Activated CD4-positive, alpha-beta T cell treated with anti-CD3 and anti-CD28 coated beads, Interleukin-2, amount 50 U/mL, for 16 hours (primary cell): ENCODE data around the gene PGAP6.
"Not testable (repeated sequence)": the region's sequence is repeated elsewhere in the genome, so short reads cannot be mapped to it uniquely, and the experiment has no call there.

Source experiments
- DNase-seq: peaks from one replicate; pipeline ENCODE4 v3.0.0-alpha.2; 2020

PGAP6 gene

GRCh38 chr16:348495-348894 is 33.3 kb downstream of the PGAP6 start:
- not testable (repeated sequence) for DNase-seq

- no peak for DNase-seq
These were observed 34.6 kb downstream of the PGAP6 start for GRCh38 chr16:347203-347602.

GRCh38 chr16:346587-346986 is 35.2 kb downstream of the PGAP6 start:
- no peak for DNase-seq

- peak; percentile 60 for DNase-seq
These were observed 36.0 kb downstream of the PGAP6 start for GRCh38 chr16:345772-346171.

- DNase-seq = no peak
These were observed 39.1 kb downstream of the PGAP6 start for GRCh38 chr16:342455-343213.

- DNase-seq = not testable (repeated sequence)
These were observed 39.8 kb downstream of the PGAP6 start for GRCh38 chr16:341974-342336.

DNA sequence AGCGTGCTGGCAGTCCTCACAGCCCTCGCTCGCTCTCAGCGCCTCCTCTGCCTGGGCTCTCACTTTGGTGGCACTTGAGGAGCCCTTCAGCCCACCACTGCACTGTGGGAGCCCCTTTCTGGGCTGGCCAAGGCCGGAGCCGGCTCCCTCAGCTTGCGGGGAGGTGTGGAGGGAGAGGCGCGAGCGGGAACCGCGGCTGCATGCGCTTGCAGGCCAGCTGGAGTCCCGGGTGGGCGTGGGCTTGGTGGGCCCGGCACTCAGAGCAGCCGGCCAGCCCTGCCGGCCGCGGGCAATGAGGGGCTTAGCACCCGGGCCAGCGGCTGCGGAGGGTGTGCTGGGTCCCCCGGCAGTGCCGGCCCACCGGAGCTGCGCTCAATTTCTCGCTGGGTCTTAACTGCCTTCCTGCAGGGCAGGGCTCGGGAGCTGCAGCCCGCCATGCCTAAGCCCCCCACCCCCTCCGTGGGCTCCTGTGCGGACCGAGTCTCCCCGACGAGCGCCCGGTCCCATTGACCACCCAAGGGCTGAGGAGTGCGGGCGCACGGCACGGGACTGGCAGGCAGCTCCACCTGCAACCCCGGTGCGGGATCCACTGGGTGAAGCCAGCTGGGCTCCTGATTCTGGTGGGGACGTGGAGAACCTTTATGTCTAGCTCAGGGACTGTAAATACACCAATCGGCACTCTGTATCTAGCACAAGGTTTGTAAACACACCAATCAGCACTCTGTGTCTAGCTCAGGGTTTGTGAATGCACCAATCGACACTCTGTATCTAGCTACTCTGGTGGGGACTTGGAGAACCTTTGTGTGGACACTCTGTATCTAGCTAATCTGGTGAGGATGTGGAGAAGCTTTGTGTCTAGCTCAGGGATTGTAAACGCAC is 40.4 kb downstream of the PGAP6 start:
- not testable (repeated sequence) for DNase-seq

- no peak for DNase-seq
These were observed 41.2 kb downstream of the PGAP6 start for GRCh38 chr16:340370-341091.

- DNase-seq = no peak
These were observed 42.1 kb downstream of the PGAP6 start for GRCh38 chr16:339680-340079.

DNA sequence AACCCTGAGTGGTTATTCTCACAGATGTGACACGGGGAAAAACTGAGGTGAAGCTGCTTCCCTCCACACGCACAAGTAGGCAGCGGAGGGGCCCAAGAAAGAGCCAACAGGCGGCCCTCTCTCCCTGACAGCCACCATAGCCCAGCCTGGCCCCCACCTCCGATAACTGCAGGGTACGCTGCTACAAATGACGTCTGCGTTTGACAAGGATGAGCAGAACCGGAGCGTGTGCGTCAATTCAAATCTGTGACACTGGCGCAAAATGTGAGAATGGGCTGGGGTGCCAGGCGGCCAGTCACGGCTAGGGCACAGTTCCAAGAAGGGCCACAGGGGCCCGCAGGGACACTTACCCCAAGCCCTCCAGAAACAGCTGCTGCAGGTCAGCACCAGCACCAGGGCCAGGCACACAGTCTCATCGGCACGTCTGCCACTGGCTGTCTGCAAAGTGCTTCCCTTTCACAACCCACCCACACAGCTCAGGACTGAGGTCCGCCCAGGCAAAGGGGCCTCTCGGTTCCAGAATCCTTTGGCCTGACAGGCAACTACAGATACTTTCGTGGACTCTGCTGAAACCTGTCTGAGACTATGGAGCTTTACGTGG is 43.7 kb downstream of the PGAP6 start:
- DNase-seq = no peak

DNA sequence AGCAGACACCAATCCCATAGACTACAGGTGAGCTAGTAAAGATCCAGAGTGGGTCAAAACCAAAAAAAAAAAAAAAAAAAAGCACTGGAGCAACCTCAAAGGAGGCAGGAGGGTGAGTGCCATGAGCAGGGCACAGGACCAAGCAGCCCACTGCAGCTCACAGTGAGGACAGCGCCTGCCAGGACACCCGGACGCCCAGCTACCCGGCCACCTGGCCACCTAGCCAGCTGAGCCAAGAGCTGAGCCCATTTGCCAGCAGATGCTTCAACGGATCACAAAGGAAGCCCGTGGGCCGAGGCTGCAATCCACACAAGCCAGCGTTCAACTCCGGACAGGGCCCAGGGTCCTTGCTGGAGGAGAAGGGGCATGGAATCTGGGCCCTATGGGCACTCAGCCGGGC is 44.3 kb downstream of the PGAP6 start:
- DNase-seq = no peak

DNA sequence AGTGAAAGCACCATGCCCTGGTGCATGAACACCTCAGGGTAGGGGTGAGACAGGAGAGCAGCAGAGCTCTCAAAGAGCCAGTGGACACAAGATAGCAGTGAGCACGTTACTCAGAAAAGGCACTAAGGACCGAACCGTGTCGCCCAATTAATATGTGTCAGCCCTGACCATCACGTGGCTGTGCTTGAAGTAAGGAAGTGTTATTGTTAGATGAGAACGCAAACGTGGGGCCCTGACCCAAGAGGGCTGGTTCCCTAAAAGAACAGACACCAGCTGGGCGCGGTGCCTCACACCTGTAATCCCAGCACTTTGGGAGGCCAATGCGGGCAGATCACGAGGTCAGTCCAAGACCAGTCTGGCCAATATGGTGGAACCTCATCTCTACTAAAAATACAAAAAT is 45.5 kb downstream of the PGAP6 start:
- no peak for DNase-seq

DNA sequence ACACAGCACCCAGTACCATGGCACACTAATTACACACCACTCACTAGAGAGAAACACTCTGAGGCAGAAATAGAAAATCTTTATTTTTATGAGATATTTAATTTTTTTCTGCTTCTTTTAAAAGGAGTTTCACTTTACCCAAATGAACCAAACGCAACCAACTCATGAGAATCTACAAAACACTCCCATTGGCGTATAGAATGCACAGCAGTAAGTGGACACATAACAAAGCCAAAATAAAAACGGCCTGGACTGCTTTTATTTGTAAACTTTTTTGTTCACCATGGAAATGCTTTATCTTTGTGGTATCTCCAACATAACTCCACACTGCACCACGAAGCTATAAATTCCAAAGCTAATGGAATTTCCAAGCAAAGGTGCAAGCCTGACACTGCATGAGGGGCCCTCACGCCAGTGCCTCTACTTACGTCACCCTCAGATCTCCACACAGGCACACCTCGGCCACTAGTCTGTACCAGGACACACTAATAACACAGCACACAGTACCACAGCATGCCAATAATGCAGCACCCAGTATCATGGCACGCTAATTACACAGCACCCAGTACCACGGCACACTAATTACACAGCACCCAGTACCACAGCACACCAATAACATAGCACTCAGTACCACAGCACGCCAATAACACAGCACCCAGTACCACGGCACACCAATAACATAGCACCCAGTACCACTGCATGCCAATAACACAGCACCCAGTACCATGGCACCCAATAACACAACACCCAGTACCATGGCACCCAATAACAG is 46.7 kb downstream of the PGAP6 start:
- DNase-seq = not testable (repeated sequence)

DNA sequence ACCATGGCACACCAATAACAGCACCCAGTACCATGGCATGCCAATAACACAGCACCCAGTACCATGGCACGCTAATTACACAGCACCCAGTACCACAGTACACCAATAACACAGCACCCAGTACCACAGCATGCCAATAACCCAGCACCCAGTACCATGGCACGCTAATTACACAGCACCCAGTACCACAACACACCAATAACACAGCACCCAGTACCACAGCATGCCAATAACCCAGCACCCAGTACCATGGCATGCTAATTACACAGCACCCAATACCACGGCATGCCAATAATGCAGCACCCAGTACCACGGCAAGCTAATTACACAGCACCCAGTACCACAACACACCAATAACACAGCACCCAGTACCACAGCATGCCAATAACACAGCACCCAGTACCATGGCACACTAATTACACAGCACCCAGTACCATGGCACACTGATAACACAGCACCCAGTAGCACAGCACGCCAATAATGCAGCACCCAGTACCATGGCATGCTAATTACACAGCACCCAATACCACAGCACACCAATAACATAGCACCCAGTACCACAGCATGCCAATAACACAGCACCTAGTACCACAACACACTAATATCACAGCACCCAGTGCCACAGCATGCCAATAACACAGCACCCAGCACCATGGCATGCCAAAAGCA is 47.5 kb downstream of the PGAP6 start:
- not testable (repeated sequence) for DNase-seq

GRCh38 chr16:333406-334094 is 48.2 kb downstream of the PGAP6 start:
- DNase-seq = no peak

DNA sequence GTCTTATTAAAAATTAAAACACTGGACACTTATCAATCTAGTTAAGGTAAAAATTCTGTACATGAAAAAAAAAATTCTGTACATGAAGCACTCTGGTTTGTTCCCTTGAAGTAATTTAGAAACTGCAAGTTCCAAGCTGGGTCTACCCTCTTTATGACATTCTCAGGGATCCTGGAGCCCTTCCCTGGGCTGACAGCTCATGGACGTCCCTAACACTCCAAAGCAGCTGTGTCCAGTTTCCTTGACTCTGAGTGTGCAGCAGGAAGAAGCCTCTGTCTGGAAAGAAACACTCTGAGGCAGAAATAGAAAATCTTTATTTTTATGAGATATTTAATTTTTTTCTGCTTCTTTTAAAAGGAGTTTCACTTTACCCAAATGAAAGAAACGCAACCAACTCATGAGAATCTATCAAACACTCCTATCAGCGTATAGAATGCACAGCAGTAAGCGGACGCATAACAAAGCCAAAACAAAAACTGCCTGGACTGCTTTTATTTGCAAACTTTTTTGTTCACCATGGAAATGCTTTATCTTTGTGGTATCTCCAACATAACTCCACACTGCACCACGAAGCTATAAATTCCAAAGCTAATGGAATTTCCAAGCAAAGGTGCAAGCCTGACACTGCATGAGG is 50.5 kb downstream of the PGAP6 start:
- not testable (repeated sequence) for DNase-seq

GRCh38 chr16:330741-331140 is 51.0 kb downstream of the PGAP6 start:
- no peak for DNase-seq

DNA sequence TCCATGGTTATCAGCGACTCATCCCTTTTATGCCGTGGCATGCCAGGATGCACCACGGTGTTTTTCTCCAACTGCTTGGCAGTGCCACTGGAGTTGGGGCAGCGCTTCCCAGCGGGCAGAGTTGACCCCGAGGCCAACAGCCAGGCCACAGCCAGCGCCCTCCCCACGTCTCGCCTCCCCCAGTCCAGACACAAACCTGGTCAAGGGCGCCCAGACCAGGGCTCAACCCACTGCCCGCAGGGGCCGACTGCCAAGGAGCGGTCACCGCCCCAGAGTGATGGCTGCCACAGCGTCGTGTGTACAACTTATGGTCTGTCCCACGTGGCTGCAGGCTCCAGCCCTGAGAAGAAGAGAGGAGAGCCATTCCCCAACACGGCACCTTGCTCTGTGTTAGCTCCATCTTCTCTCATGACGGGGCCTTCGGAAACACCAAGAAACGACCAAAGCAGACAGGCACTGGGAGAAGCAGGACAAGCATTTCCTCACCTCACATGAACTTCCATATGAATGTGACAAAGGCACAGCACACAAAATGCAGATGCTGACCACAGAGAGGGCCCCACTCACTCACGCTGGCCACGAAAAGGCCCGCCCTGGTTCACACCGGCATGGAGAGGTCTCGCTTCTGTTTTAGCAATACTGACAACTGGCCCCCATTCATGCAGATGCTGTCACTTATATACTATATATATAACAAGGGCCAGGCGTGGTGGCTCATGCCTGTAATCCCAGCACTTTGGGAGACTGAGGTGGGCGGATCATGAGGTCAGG is 56.2 kb downstream of the PGAP6 start:
- no peak for DNase-seq

- peak; percentile 46 for DNase-seq
These were observed 57.1 kb downstream of the PGAP6 start for GRCh38 chr16:324451-325334.
